Uterus (tissue), 4 donors: Measurements from ENCODE around the gene PSMC5. TPM values are rescaled to one million over a fixed set of nuclear protein-coding genes. Genes with fewer than 3 reads are reported as not detected.

ENCODE experiments used
- DNase-seq, 2 donors: peaks; one replicate each; pipeline ENCODE4 v3.0.0-alpha.2; 2019 to 2020
- H3K27ac ChIP-seq, 2 donors: fragments of 200-600 bp; sonication (generic); 1 replicate in 1 of 2; 2 replicates in 1 of 2; pipeline ENCODE4 v1.5.1; 2016 to 2018
- H3K27me3 ChIP-seq, 2 donors: fragments of 200-600 bp; sonication (generic); one replicate each; pipeline ENCODE4 v1.5.1; 2018 to 2019; ENCODE audit warnings: control low read depth in 1 of 2
- H3K36me3 ChIP-seq, 2 donors: fragments of 200-600 bp; sonication (generic); one replicate each; pipeline ENCODE4 v1.5.1; 2019; ENCODE audit warnings: control low read depth in 1 of 2
- H3K4me1 ChIP-seq, 2 donors: fragments of 200-600 bp; sonication (generic); one replicate each; pipeline ENCODE4 v1.5.1; 2018 to 2019; ENCODE audit warnings: control low read depth in 1 of 2
- H3K4me3 ChIP-seq, 2 donors: fragments of 200-600 bp; sonication (generic); 1 replicate in 1 of 2; 2 replicates in 1 of 2; pipeline ENCODE4 v1.5.1; 2018 to 2019; ENCODE audit warnings: mild to moderate bottlenecking in 1 of 2
- H3K9me3 ChIP-seq, 2 donors: fragments of 200-600 bp; sonication (generic); one replicate each; pipeline ENCODE4 v1.5.1; 2019; ENCODE audit warnings: control low read depth in 1 of 2
- POLR2A ChIP-seq, 2 donors: fragments of 450-650 bp; IDR thresholded peaks; one replicate each; pipeline ENCODE4 v1.6.1; 2016; ENCODE audit warnings: antibody characterized with exemption in 2 of 2, mild to moderate bottlenecking in 1 of 2, moderate library complexity in 1 of 2
- intact Hi-C: fragments of 100-400 bp; cut with DNase I; formaldehyde crosslinking; loops from one replicate; pipeline ENCODE4 v1.15.1; 2023; ENCODE audit warnings: low total_unique reads
- total RNA-seq, 4 donors: library from RNA; depleted of rRNA in 3 of 4; stranded (reverse); fragments of >200 nt in 3 of 4; gene quantifications; one replicate each; pipeline versions ENCODE4 v1.1.0 to v1.2.4, GENCODE V29; 2014 to 2023
- TF ChIP-seq, protein P1 (sequence below), 4 experiments: fragments of 200-600 bp in 2 of 4; fragments of 450-650 bp in 2 of 4; sonication (generic) in 2 of 4; IDR thresholded peaks; one replicate each; pipeline ENCODE4 v1.5.1; 2016 to 2019; ENCODE audit warnings: antibody characterized with exemption in 4 of 4, mild to moderate bottlenecking in 2 of 4, moderate library complexity in 1 of 4
- donor health status: DM: yes; HTN: yes; CAD: no.

The PSMC5 gene
- 100 to 1,000 TPM in 1 of 4 donors, 10 to 100 TPM in 3; 12.6 to 103 (median 40.2) TPM for total RNA-seq

DNA sequence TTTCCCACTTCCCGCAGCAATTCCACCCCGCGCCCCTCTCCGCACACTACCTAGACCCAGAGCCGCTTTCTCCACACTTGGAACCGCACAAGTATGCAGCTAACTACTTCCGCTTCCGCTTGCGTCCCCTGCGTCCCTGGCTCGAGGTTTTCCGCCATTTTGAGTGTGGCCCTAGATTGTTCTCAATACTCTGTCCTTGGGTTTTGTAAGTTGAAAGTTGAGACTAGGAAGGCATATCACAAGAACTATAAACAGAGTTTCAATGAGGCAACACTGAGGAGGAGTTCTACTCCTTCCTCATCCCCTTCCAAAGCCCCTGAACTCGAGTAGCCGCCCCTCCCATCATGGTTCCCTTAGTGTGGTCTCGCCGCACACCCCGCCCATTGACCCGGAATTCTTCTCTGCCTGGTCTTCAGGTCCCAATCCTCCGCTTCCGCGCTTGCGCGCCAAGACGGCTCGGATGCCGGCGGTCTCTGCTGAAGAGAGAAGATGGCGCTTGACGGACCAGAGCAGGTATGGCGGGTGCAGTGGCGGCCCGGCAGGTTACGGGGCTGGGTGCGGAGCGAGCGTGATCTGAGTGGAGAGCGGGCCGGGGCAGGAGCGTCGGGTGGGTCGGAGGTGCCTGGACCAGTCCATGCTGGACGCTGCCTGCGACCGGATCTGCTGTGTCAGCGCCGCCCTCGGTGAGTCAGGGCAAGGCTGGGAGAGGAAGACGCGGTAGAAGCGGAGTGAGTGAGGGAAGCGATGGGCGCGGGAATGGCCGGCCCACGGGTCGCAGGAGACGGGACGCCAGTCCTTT, at the start of gene PSMC5, which contains the start of gene FTSJ3:
TSS of gene PSMC5 (plus strand) at position 430 of the 799 bp plus-strand sequence. CDS start at position 490, 60 bp downstream.
TSS of gene FTSJ3 (minus strand) at position 662 of the 799 bp plus-strand sequence. CDS start 761 bp downstream, outside the sequence.
- H3K36me3 ChIP-seq = no peaks in the 10 kb centered on the region

DNA sequence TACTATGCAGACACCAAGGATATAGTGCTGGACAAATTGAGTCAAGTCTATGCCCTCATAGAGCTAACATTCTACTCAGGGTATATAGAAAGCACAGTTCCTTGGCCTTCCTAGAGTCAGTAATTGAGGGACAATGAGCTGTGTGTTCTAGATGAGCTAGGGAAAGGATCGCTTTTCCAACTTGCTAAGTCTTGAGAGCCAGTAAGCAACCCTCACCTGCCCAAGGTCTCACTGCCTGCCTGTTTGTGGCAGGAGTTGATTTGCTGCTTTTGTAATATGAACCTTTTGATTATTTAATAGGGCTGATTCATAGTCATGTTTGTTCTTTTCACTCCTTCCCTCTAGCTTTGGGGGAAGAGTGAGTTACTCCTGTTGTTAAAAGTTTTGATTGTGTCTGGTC, 46.7 kb upstream of the PSMC5 start:
- no peak for DNase-seq
- no peak overlapping the region for H3K4me3 ChIP-seq
- no peaks in the 10 kb centered on the region for H3K36me3 ChIP-seq
- H3K4me1 ChIP-seq = peaks cover 0 to 8% of the 10 kb centered on the region in 2 donors
- H3K27me3 ChIP-seq = no peaks in the 10 kb centered on the region
- intact Hi-C loops = no loop called here
- no peak overlapping the region for H3K27ac ChIP-seq
- TF ChIP-seq, protein P1, sequence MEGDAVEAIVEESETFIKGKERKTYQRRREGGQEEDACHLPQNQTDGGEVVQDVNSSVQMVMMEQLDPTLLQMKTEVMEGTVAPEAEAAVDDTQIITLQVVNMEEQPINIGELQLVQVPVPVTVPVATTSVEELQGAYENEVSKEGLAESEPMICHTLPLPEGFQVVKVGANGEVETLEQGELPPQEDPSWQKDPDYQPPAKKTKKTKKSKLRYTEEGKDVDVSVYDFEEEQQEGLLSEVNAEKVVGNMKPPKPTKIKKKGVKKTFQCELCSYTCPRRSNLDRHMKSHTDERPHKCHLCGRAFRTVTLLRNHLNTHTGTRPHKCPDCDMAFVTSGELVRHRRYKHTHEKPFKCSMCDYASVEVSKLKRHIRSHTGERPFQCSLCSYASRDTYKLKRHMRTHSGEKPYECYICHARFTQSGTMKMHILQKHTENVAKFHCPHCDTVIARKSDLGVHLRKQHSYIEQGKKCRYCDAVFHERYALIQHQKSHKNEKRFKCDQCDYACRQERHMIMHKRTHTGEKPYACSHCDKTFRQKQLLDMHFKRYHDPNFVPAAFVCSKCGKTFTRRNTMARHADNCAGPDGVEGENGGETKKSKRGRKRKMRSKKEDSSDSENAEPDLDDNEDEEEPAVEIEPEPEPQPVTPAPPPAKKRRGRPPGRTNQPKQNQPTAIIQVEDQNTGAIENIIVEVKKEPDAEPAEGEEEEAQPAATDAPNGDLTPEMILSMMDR (IDR thresholded peaks at IDR 0.05) = no peak
- no peak for TF ChIP-seq POLR2A (IDR thresholded peaks at IDR 0.05)
- H3K9me3 ChIP-seq = no peaks in the 10 kb centered on the region

More for the DNA sequence above, at the start of gene PSMC5, which contains the start of gene FTSJ3:
- H3K27me3 ChIP-seq = no peaks in the 10 kb centered on the region
- peak within 1 kb of the TSS; percentile 94 to 97 for H3K27ac ChIP-seq
- intact Hi-C loops = no loop called here
- H3K9me3 ChIP-seq = no peaks in the 10 kb centered on the region
- H3K4me3 ChIP-seq = peak within 1 kb of the TSS; percentile 91 to 94
- TF ChIP-seq, protein P1 (IDR thresholded peaks at IDR 0.05) = peak; percentile 23 to 58 (median 34)
- peak; percentile 54 to 79 for TF ChIP-seq POLR2A (IDR thresholded peaks at IDR 0.05)
- peak; percentile 94 to 95 for DNase-seq
- peaks cover 3 to 10% of the 10 kb centered on the region in 2 donors for H3K4me1 ChIP-seq

DNA sequence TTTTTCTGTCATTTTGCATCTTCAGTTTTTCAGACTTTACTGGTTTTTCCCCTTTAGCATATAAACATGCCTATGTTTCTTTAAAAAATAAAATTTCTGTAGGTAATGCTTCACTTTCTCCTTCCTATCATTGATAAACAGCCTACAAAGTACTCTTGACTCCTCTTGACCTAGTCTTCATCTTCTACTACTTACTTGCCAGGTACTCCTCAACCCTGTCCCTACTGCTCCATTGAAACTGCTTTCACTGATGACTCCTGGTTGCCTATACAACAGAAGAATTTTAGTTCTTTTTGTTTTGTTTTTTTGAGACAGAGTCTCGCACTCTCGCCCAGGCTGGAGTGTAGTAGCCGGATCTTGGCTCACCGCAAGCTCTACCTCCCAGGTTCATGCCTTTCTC, 46.3 kb upstream of the PSMC5 start:
- no peaks in the 10 kb centered on the region for H3K27me3 ChIP-seq
- no peak overlapping the region for H3K27ac ChIP-seq
- intact Hi-C loops = no loop called here
- H3K4me3 ChIP-seq = no peak overlapping the region
- H3K9me3 ChIP-seq = no peaks in the 10 kb centered on the region
- no peak for DNase-seq
- no peaks in the 10 kb centered on the region for H3K36me3 ChIP-seq
- H3K4me1 ChIP-seq = peaks cover 0 to 4% of the 10 kb centered on the region in 2 donors
- no peak for TF ChIP-seq POLR2A (IDR thresholded peaks at IDR 0.05)
- TF ChIP-seq, protein P1 (IDR thresholded peaks at IDR 0.05) = no peak

DNA sequence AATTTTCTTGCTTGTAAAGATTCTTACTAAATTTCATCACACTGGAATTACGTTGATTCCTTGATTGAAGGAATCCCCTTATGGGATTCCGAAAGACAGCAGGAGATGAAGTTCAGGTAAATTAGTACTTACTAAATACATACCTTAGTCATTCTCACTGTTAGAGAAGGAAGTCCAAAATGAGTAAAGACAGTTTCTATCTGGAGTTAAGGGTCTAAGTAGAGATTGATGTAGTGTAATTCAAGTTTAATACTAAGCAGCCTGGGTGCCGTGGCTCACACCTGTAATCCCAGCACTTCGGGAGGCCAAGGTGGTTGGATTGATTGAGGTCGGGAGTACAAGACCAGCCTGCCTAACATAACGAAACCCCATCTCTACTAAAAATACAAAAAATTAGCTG, 43.7 kb upstream of the PSMC5 start:
- no peak overlapping the region for H3K4me3 ChIP-seq
- H3K4me1 ChIP-seq = no peaks in the 10 kb centered on the region
- intact Hi-C loops = no loop called here
- H3K36me3 ChIP-seq = no peaks in the 10 kb centered on the region
- no peak overlapping the region for H3K27ac ChIP-seq
- no peaks in the 10 kb centered on the region for H3K9me3 ChIP-seq
- TF ChIP-seq, protein P1 (IDR thresholded peaks at IDR 0.05) = no peak
- no peak for TF ChIP-seq POLR2A (IDR thresholded peaks at IDR 0.05)
- H3K27me3 ChIP-seq = no peaks in the 10 kb centered on the region
- no peak for DNase-seq

DNA sequence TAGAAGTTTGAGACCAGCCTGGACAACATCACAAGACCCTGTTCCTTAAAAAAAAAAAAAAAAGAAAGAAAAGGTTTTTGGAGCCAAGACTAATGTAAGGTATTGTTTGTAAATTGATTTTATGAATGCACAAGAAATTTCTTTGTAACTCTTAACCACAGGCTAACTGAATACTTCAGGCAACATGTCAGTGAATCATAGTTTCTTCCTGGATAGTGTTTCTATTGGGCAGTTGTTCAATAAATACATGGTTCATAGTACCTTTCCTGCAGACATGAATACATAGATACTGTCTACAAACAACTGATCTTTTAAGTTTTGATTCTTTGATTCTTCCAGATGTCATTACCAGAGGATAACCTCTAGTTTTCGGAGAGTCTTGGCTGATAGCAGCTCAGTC, 41.7 kb upstream of the PSMC5 start:
- intact Hi-C loops = no loop called here

More for the DNA sequence above, 41.7 kb upstream of the PSMC5 start:
- no peak for DNase-seq
- Histone ChIP-seq H3K4me1 (no peaks in the 10 kb centered on the region), H3K27me3 (no peaks in the 10 kb centered on the region), H3K9me3 (no peaks in the 10 kb centered on the region), H3K36me3 (no peaks in the 10 kb centered on the region), H3K4me3 (no peak overlapping the region), H3K27ac (no peak overlapping the region)
- TF ChIP-seq, protein P1 (IDR thresholded peaks at IDR 0.05) = no peak
- TF ChIP-seq POLR2A (IDR thresholded peaks at IDR 0.05) = no peak
